Inflammatory macrophage (primary cell): Measurements from ENCODE around the gene OGDH.
A peak's percentile ranks its signal among the peaks of the same experiment; 100 is the strongest.
"Not testable (repeated sequence)": the region's sequence is repeated elsewhere in the genome, so short reads cannot be mapped to it uniquely, and the experiment has no call there.

ENCODE experiments used
- DNase-seq, 2 donors: peaks; one replicate each; pipeline ENCODE4 v3.0.0-alpha.2; 2020 to 2022

OGDH gene

GRCh38 chr7:44580945-44581878 lies 25.2 kb upstream of the OGDH start:
- DNase-seq, result peak in 1 of 2 donors; percentile 16

GRCh38 chr7:44581879-44582603 lies 24.4 kb upstream of the OGDH start, which contains the start of gene TMED4:
TMED4 (minus strand) TSS chr7:44582231; CDS start chr7:44582206, 25 bp downstream.
- DNase-seq, result peak; percentile 99

GRCh38 chr7:44583146-44583865 lies 23.1 kb upstream of the OGDH start:
- DNase-seq, result no peak

DNA sequence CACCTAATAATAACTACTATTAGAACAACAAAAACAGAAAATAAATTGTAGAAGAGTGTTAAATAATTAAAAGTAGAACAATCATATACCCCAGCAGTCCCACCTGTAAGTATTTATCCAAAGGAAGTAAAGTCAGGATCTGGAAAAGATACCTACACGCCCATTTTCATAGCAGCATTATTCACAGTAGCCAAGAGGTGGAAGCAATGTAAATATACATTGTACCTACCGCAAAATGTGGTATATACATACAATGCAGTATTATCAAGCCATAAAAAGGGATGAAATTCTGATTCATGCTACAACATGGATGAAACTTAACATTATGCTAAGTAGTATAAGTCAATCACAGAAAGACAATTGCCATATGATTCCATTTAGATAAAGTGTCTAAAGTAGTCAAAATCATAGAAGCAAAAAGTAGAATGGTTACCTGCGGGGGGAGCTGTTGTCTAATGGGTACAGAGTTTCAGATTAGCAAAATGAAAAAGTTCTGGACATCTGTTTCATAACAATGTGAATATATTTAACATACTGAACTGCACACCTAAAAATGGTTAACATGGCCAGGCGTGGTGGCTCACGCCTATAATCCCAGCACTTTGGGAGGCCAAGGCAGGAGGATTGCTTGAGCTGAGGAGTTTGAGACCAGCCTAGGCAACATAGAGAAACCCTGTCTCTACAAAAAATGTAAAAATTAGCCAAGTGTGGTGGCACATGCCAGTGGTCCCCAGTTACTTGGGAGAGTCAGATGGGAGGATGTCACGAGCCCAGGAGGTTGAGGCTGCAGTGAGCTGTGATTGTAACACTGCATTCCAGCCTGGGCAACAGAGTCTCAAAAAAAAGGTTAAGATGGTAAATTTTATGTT lies 18.4 kb upstream of the OGDH start:
- DNase-seq, result peak; percentile 66 to 78

GRCh38 chr7:44590910-44591309 lies 15.5 kb upstream of the OGDH start:
- no peak for DNase-seq

DNA sequence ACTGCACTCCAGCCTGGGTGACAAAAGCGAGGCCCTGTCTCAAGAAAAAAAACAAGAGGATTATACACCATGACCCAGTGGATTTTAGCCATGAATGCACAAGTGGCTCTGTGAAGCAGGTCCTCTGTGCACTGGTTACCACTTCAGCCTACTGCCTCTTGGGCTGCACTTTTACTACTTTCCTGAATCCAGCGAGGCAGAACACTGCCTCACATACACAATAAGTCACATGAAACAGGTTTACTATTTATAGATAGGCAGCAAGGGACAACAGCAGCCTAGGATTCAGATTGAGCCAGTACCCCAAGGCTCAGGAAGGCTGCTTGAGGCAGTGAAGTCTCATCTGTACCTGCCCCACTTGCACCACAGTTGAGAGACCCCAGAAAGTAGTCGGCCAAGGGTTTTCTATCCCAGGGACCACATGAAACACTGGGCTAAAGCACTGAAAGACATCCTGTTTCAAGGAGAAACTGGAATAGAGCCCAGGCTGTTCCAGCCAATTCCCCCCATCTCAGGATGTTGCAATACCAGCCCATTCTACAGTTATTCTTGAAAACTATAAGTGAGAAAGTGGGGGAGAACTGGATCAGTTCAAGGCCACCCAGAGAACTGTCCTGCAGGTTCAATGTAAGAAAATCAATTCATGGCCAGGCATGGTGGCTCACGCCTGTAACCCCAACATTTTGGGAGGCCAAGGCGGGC lies 10.3 kb upstream of the OGDH start:
- DNase-seq, result no peak

GRCh38 chr7:44597181-44597580 lies 9.2 kb upstream of the OGDH start:
- DNase-seq, result not testable (repeated sequence)

DNA sequence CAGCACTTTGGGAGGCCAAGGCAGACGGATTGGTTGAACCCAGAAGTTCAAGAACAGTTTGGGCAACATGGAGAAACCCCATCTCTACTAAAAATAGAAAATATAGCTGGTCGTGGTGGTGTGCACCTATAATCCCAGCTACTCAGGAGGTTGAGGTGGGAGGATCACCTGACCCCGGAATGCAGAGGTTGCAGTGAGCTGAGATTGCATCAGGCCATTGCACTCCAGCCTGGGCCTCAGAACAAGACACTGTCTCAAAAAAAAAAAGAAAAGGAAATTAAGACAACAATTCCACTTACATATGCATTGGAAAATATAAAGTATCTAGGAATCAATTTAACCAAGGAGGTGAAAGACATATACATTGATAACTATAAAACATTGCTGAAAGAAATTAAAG lies 7.2 kb upstream of the OGDH start:
- DNase-seq, result no peak

DNA sequence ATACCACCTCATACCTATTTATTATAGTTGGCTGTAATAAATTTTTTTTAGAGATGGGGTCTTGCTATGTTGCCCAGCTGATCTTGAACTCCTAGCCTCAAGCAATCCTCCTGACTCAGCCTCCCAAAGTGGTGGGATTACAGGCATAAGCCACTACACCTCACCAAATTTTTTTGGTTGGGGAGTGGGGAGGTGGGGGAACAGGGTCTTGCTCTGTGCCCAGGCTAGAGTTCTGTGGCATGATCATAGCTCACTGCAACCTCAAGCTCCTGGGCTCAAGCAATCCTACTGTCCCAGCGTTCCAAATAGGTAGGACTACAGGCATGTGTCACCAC lies 3.9 kb upstream of the OGDH start:
- DNase-seq, result no peak

DNA sequence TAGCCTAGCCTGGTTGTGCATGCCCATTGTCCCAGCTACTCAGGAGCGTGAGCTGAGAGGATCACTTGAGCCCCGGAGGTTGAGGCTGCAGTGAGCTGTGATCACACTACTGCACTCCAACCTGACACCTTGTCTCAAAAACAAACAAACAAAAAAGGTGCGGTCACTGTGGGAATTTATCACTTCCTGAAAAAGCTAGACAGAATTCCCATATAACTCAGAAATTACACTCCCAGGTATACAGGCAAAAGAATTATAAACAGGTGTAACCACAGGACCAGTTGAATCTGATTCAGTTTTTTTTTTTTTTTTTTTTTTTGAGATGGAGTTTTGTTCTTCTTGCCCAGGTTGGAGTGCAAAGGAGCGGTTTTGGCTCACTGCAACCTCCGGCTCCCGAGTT lies 3.2 kb upstream of the OGDH start:
- no peak for DNase-seq

GRCh38 chr7:44604941-44605340 lies 1.5 kb upstream of the OGDH start:
- DNase-seq, result no peak

DNA sequence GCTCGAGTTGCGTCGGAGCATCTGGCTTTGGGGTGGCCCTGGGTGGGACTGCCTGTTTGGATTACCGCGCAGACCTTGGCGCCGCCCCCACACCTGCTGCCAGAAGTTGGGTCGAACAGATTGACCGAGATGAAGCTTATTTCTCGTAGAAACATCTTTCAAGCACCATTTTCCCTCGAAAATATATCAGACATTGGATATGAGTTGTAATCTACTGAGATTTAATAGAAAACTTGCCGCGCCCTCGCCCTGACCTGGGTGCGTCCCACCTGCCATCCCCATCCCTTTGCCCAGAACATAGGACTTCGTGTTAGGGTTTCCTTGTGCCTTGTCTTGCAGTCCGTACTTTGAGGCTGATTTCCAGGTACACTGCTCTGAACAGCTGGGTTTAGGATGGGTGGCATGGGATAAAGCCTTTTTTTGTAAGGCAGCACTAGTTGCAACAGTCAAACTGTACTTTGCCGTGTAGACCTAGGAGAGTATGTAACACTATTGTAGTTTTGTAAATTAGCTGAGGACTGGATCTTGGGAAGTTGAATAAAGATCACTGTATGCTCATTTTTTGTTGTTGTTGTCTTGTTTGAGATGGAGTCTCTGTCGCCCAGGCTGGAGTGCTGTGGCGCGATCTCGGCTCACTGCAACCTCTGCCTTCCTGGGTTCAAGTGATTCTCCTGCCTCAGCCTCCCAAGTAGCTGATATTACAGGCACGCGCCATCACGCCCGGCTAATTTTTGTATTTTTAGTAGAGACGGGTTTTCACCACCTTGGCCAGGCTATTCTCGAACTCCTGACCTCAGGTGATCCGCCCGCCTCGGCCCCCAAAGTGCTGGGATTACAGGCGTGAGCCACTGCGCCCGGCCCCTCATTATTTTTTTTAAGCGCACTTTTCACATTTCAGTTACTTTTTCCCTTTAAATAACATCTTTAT lies 978 bp downstream of the OGDH start:
- no peak for DNase-seq

DNA sequence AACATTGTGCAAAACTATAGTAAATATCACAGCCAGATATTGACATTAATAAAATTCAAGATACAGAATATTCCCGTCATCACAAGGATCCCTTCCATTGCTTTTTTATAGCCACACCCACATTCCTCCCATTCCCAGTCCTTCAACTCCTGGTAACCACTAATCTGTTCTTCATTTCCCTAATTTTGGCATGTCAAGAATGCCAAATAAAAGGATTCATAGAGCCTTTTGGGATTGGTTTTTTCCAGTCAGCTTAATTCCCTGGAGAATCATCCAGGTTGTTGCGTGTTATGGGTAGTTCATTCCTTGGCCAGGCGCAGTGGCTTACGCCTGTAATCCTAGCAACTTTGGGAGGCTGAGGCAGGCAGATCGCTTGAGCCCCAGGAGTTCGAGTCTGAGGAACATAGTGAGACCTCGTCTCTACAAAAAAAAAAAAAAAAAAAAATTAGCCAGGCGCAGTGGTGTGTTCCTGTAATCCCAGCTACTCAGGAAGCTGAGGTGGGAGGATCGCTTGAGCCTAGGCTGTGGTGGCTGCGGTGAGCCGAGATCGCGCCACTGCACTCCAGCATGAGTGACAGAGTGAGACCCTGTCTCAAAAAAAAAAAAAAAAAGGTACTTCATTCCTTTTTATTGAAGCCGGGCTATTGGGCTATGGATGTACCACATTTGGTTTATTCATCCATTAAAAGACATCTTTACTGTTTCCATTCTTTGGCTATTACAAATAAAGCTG lies 2.7 kb downstream of the OGDH start:
- peak in 1 of 2 donors; percentile 17 for DNase-seq

GRCh38 chr7:44609829-44610228 lies 3.4 kb downstream of the OGDH start:
- no peak for DNase-seq

DNA sequence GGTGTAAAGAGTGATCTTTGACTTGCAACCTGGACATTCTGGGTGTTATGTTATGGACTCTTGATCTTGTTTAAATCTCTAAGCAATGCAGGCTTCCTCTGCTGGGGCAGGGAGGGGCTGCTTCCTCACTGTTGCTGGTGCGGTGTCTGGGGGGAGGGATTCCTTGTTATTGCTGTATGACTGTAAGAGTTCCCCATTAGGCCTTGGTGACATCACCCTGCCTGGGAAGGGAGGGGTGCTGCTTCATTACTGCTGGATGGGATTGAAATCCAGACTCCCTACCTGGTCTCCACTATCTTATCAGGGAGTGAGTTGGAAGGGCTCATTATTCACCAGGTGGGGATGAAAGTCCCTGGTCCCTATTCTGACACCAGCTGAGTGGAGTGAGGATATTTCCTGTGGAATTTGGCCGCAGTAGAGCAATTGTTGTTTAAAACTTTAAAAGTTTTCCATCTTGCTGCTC lies 8.8 kb downstream of the OGDH start:
- DNase-seq, result peak; percentile 84 to 86

GRCh38 chr7:44615793-44616192 lies 9.4 kb downstream of the OGDH start:
- DNase-seq, result no peak

- no peak for DNase-seq
Observed at GRCh38 chr7:44616545-44616944, 10.1 kb downstream of the OGDH start.

DNA sequence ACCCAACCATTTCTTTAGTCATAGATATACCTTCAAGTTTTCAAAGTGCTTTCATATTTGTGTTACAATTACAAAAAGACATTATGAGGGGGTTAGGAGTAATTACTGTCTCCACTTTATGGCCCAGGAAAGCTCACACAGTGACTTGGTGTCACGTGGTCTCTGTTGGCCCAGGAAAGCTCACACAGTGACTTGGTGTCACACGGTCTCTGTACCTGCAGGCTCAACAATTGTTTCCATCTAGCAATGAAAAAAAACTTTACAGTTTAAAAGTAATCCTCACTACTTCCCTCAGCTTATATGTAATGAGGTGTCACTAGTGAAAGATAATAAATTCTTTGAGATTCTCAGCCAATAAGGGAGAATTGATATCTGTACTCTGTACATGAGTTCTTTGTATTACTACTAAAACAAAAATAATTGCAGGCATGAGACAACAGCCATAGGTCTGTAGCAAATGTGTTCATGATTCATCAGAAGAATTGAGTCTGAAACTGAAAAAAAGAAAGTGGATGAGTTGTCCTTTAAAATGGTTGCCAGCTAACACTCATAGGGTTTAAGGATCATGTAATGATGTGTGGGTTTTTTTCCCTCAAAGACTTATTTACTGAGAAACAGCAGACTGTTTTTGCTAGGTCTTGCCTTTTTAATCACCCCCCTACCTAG lies 10.9 kb downstream of the OGDH start:
- no peak for DNase-seq

DNA sequence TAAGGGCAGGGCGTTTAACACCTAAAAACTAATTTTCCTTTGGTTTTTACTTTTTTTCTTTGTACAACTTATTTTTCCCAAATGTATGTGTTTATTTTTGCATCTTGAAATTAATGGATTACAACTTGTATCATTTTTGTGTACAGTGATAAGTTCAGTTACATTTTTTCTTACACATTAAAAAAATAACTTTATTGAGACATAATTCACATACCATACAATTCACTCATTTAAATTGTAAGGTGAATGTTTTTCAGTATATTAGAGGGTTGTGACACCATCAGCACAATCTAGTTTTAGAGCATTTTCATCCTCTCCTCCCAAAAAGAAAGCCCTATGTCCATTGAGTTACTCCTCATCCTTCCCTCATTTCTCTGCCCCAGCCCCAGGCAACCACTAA lies 11.6 kb downstream of the OGDH start:
- no peak for DNase-seq
